ENCODE data around the gene SULT1A3.

DNA sequence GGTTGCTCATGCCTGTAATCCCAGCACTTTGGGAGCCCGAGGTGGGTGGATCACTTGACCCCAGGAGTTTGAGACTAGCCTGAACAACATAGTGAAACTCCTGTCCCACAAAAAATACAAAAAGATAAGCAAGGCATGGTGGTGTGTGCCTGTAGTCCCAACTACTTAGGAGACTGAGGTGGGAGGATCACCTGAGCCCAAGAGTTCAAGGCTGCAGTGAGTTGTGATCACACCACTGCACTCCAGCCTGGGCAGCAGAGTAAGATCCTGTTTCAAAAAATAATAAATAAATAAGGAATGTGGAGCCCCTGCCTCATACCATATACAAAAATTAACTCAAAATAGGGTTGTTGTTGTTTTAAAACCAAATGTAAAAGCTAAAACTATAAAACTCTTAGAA lies 41.8 kb upstream of the SULT1A3 start:
- TF ChIP-seq, protein P1, sequence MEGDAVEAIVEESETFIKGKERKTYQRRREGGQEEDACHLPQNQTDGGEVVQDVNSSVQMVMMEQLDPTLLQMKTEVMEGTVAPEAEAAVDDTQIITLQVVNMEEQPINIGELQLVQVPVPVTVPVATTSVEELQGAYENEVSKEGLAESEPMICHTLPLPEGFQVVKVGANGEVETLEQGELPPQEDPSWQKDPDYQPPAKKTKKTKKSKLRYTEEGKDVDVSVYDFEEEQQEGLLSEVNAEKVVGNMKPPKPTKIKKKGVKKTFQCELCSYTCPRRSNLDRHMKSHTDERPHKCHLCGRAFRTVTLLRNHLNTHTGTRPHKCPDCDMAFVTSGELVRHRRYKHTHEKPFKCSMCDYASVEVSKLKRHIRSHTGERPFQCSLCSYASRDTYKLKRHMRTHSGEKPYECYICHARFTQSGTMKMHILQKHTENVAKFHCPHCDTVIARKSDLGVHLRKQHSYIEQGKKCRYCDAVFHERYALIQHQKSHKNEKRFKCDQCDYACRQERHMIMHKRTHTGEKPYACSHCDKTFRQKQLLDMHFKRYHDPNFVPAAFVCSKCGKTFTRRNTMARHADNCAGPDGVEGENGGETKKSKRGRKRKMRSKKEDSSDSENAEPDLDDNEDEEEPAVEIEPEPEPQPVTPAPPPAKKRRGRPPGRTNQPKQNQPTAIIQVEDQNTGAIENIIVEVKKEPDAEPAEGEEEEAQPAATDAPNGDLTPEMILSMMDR (IDR thresholded peaks at IDR 0.05), result no peak
- no peak for TF ChIP-seq POLR2AphosphoS5 (IDR thresholded peaks at IDR 0.05; ENCODE audit: low read depth, low read length)
